Measurements from ENCODE around the gene HRNR.

DNA sequence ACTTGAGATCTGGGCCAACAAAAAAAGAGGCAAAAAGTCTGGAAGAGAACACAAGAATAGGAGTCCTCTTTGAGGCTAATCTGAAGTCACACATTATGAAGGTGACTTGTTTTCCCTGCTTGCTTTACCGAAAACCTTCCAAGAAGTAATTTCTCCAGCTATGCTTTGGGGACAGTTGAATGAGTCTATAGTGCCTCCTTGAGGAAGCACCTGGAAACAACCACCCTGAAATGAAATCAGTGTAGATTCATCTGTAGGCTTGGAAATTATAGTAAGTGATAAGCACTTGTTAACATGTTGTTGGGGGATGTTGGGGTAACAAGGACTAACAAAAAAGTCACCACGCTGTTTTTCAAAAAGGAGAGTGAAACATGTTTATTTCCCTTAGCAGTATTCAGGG lies 41.6 kb downstream of the HRNR start:
- TF ChIP-seq POLR2A (IDR thresholded peaks at IDR 0.05) = no peak
- TF ChIP-seq, protein P1, sequence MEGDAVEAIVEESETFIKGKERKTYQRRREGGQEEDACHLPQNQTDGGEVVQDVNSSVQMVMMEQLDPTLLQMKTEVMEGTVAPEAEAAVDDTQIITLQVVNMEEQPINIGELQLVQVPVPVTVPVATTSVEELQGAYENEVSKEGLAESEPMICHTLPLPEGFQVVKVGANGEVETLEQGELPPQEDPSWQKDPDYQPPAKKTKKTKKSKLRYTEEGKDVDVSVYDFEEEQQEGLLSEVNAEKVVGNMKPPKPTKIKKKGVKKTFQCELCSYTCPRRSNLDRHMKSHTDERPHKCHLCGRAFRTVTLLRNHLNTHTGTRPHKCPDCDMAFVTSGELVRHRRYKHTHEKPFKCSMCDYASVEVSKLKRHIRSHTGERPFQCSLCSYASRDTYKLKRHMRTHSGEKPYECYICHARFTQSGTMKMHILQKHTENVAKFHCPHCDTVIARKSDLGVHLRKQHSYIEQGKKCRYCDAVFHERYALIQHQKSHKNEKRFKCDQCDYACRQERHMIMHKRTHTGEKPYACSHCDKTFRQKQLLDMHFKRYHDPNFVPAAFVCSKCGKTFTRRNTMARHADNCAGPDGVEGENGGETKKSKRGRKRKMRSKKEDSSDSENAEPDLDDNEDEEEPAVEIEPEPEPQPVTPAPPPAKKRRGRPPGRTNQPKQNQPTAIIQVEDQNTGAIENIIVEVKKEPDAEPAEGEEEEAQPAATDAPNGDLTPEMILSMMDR (IDR thresholded peaks at IDR 0.05) = peak in 1 of 4 experiments; percentile 23
